GM10248 (cell line): ENCODE data around the gene CEP72.

Source experiments
- CTCF ChIA-PET: fragments of 300-600 bp; sonication (Branson Sonifier 250); formaldehyde crosslinking; extraction: SDS; loops from one replicate; lab custom pipeline; 2021; ENCODE audit warnings: antibody characterized with exemption; lab: Yijun Ruan, JAX
- POLR2A ChIA-PET: fragments of 350-650 bp; sonication (Branson Sonifier 250); formaldehyde crosslinking; extraction: SDS; loops from one replicate; lab custom pipeline; 2020; ENCODE audit warnings: antibody characterized with exemption; lab: Yijun Ruan, JAX
- DNase-seq: peaks from one replicate; pipeline ENCODE4 v3.0.0; 2012; ENCODE audit errors: extremely low spot score
- CTCF ChIP-seq: IDR thresholded peaks from 2 replicates; pipeline ENCODE4 v1.5.1; 2012; ENCODE audit warnings: mild to moderate bottlenecking, low read depth; ENCODE audit errors: extremely low read depth, missing control alignments, control extremely low read depth

Gene CEP72

GRCh38 chr5:651296-652022 lies 39.3 kb downstream of the CEP72 start:
- TF ChIP-seq CTCF: no peak
- ChIA-PET POLR2A (no interaction called here), CTCF (no interaction called here)
- DNase-seq: no peak

GRCh38 chr5:652023-652515 lies 39.9 kb downstream of the CEP72 start:
- POLR2A ChIA-PET: no interaction called here
- CTCF ChIA-PET: interaction anchor here (1.6 kb wide), 1 partner anchor 141 kb away, joined by 3 read pairs; no protein-coding TSS in a partner anchor
- no peak for TF ChIP-seq CTCF
- DNase-seq: no peak

DNA sequence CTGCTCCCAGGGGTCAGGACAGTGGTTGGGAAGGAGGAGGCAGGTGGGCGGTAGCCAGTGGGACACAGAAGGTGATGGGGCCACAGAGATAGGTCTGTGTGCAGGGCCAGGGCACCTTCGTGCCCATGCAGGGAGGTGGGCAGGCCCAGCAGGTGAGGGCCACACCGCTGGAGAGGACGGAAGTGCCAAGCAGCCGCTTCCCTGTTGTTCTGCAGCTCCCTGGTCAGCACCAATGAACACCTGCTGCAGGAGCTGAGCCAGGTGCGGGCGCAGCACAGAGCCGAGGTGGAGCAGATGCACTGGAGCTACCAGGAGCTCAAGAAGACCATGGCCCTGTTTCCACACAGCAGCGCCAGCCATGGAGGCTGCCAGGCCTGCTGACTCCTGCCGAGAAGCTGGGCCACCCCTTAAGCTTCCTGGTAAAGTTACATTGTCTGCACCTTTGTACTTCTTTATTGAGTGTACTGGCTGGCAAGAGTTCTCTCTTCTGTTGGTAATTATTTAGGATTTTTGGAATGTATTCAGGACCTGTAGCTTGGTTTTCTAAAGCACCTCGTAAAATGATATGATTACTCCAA lies 40.7 kb downstream of the CEP72 start:
- no peak for DNase-seq
- no peak for TF ChIP-seq CTCF
- POLR2A ChIA-PET: no interaction called here
- CTCF ChIA-PET: interaction anchor here (1.2 to 1.6 kb wide), 6 partner anchors 10 to 142 kb away, joined by 3 to 5 read pairs (median 3); no protein-coding TSS in a partner anchor

DNA sequence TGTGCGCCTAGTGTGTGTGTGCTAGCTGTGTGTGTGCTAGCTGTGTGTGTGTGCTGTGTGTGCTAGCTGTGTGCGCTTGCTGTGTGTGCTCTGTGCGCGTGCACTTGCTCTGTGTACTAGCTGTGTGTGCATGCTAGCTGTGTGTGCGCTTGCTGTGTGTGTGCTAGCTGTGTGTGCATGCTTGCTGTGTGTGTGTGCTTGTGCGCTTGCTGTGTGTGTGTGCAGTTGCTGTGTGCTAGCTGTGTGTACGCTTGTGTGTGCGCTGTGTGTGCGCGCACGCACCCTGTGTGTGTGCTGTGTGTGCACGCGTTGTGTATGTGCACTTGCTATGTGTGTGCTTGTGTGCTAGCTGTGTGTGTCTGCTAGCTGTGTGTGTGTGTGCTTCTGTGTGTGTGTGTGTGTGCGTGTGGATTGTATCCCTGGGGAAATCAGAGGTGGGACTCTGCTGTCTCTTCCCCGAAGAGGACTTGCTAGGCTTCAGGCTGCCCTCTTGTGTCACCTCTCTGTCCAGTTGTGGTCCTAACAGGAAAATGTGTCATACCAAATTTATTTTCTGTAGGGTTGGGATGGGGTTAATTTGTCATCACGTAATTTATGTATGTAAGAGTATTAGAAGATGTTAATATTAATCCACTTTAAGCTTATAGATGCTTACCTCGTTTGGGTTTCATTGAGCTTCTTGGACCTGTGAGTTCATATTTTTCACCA lies 42.1 kb downstream of the CEP72 start:
- TF ChIP-seq CTCF: no peak
- DNase-seq: no peak
- ChIA-PET POLR2A (no interaction called here), CTCF (interaction anchor here (1.0 to 1.3 kb wide), 4 partner anchors 13 to 15 kb away, joined by 3 to 6 read pairs (median 3); no protein-coding TSS in a partner anchor)

DNA sequence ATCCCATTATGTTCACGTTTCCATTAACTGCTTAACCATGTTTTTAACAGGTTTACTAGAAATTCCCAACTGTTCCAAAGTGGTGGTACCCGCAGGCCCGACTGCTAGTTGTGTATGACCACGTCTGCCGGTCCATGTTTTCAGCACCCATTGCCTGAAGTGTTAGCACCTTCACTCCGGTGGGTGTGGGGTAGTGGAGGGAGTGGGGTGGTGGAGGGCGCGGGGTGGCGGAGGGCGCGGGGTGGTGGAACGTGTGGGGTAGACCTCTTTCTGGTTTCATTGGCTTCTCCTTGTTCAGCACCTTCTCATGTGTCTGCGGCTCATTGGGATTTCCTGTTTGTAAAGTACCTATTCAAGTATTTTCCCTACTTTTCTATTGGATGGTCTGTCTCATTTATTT lies 43.3 kb downstream of the CEP72 start:
- CTCF ChIA-PET: interaction anchor here (1.0 to 1.3 kb wide), 3 partner anchors 14 to 16 kb away, joined by 3 to 6 read pairs (median 3); no protein-coding TSS in a partner anchor
- no peak for TF ChIP-seq CTCF
- DNase-seq: no peak
- POLR2A ChIA-PET: no interaction called here

GRCh38 chr5:657570-657969 lies 45.4 kb downstream of the CEP72 start:
- no peak for TF ChIP-seq CTCF
- ChIA-PET POLR2A (no interaction called here), CTCF (interaction anchor here (3.6 kb wide), 1 partner anchor 13 kb away, joined by 15 read pairs; no protein-coding TSS in a partner anchor)
- DNase-seq: no peak
